Stimulated activated CD4-positive, alpha-beta T cell treated with anti-CD3 and anti-CD28 coated beads, Interleukin-12 subunit alpha, Interleukin-12 subunit beta, amount 100 ng/mL, for 4 hours (primary cell): ENCODE measurements around the gene ZC3H13.

Source experiments
- DNase-seq: peaks from one replicate; pipeline ENCODE4 v3.0.0-alpha.2; 2020

Gene ZC3H13

GRCh38 chr13:46058268-46058667, 5.7 kb upstream of the ZC3H13 start:
- no peak for DNase-seq

- DNase-seq: no peak
Observed at GRCh38 chr13:46057256-46058015, 4.9 kb upstream of the ZC3H13 start.

- no peak for DNase-seq
Observed at GRCh38 chr13:46053162-46054012, 841 bp upstream of the ZC3H13 start.

- DNase-seq: no peak
Observed at GRCh38 chr13:46051968-46052318, 603 bp downstream of the ZC3H13 start.

GRCh38 chr13:46050771-46051170, 1.8 kb downstream of the ZC3H13 start:
- no peak for DNase-seq

- DNase-seq: no peak
Observed at GRCh38 chr13:46045424-46045823, 7.1 kb downstream of the ZC3H13 start.

GRCh38 chr13:46043647-46044046, 8.9 kb downstream of the ZC3H13 start:
- no peak for DNase-seq

GRCh38 chr13:46041419-46041839, 11.1 kb downstream of the ZC3H13 start:
- DNase-seq: no peak

GRCh38 chr13:46040763-46041162, 11.8 kb downstream of the ZC3H13 start:
- no peak for DNase-seq

GRCh38 chr13:46039411-46040182, 12.9 kb downstream of the ZC3H13 start:
- DNase-seq: no peak

GRCh38 chr13:46038296-46038695, 14.2 kb downstream of the ZC3H13 start:
- no peak for DNase-seq

GRCh38 chr13:46035066-46035465, 17.5 kb downstream of the ZC3H13 start:
- DNase-seq: no peak

- no peak for DNase-seq
Observed at GRCh38 chr13:46032341-46032740, 20.2 kb downstream of the ZC3H13 start.

- no peak for DNase-seq
Observed at GRCh38 chr13:46031581-46032263, 20.8 kb downstream of the ZC3H13 start.

- DNase-seq: no peak
Observed at GRCh38 chr13:46025157-46025556, 27.4 kb downstream of the ZC3H13 start.

- no peak for DNase-seq
Observed at GRCh38 chr13:46022481-46022880, 30.1 kb downstream of the ZC3H13 start.

GRCh38 chr13:46016216-46016615, 36.3 kb downstream of the ZC3H13 start:
- no peak for DNase-seq

- DNase-seq: no peak
Observed at GRCh38 chr13:46015366-46015765, 37.2 kb downstream of the ZC3H13 start.

GRCh38 chr13:46012404-46012803, 40.1 kb downstream of the ZC3H13 start:
- no peak for DNase-seq

- DNase-seq: no peak
Observed at GRCh38 chr13:46010148-46010547, 42.4 kb downstream of the ZC3H13 start.

GRCh38 chr13:46008631-46009030, 43.9 kb downstream of the ZC3H13 start:
- no peak for DNase-seq

- DNase-seq: no peak
Observed at GRCh38 chr13:46006688-46007452, 45.7 kb downstream of the ZC3H13 start.
